Ascending aorta (tissue), 2 donors: Measurements from ENCODE around the gene UVSSA. TPM values are rescaled to one million over a fixed set of nuclear protein-coding genes. Genes with fewer than 3 reads are reported as not detected.

ENCODE experiments used
- DNase-seq, 2 donors: peaks; one replicate each; pipeline ENCODE4 v3.0.0-alpha.2; 2019; ENCODE audit warnings: low spot score in 2 of 2
- H3K27ac ChIP-seq, 2 donors: fragments of 200-600 bp; sonication (generic); one replicate each; pipeline ENCODE4 v1.5.1; 2016 to 2017; ENCODE audit warnings: mild to moderate bottlenecking in 1 of 2
- H3K27me3 ChIP-seq: fragments of 200-600 bp; sonication (generic); one replicate; pipeline ENCODE4 v1.5.1; 2017
- H3K36me3 ChIP-seq, 2 donors: fragments of 200-600 bp; sonication (generic); one replicate each; pipeline ENCODE4 v1.5.1; 2016
- H3K4me1 ChIP-seq, 2 donors: fragments of 200-600 bp; sonication (generic); one replicate each; pipeline ENCODE4 v1.5.1; 2016 to 2017; ENCODE audit warnings: mild to moderate bottlenecking in 1 of 2
- H3K4me3 ChIP-seq, 2 donors: fragments of 200-600 bp; sonication (generic); one replicate each; pipeline ENCODE4 v1.5.1; 2016 to 2017; ENCODE audit warnings: mild to moderate bottlenecking in 1 of 2
- H3K9me3 ChIP-seq, 2 donors: fragments of 200-600 bp; sonication (generic); one replicate each; pipeline ENCODE4 v1.5.1; 2016
- intact Hi-C: fragments of 100-400 bp; cut with DNase I; formaldehyde crosslinking; loops from one replicate; pipeline ENCODE4 v1.15.1; 2023
- total RNA-seq: library from RNA; depleted of rRNA; stranded (reverse); fragments of >200 nt; gene quantifications from one replicate; pipeline ENCODE4 v1.1.0, GENCODE V29; 2016
- TF ChIP-seq, protein P1 (sequence below), 3 experiments: fragments of 200-600 bp in 2 of 3; fragments of 450-650 bp in 1 of 3; sonication (generic) in 2 of 3; IDR thresholded peaks; one replicate each; pipeline ENCODE4 v1.5.1; 2016 to 2019; ENCODE audit warnings: antibody characterized with exemption in 3 of 3, mild to moderate bottlenecking in 1 of 3, moderate library complexity in 1 of 3

UVSSA gene
- total RNA-seq, 1 donor from 2014 or later: 56.9 TPM

DNA sequence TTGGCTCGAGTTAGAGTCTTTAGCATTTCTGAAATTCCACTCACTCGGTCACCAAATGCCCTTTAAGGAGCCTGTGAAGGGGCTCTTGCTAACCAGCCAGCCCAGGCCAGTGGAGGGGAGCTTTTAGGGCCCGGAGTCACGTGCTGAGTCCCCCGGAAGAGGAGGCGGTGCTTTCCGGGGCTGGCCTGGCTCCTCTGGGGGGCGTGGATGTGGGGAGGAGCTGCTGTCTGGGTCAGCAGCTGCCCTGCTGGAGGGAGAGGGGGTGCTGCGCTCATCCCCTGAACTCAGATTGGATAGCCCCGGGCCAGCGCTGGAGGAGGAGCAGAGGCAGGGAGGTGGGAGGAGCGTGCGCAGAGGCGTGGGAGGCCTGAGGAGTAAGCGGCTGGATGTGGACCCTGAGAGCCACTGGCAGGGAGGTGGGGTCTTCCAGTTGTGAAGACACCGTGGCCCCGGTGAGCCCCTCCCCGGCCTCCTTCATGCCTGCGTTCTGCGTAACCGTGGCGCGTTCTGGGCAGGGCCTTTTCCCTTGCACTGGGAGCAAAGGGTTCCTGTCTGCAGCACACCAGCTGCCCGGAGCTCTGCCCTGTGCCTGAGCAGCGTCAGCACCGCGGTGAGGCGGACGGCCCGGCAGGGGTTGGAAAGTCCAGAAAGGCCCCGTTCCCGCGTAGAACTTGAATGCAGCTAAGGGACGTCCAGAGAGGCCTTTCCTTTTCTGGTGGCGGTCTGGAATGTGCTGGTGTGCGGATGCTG, 37.6 kb upstream of the UVSSA start:
- intact Hi-C loops: loop anchor here (1.0 kb wide), 3 partner anchors 14 to 37 kb away; partner anchors contain the start of gene MAEA

DNA sequence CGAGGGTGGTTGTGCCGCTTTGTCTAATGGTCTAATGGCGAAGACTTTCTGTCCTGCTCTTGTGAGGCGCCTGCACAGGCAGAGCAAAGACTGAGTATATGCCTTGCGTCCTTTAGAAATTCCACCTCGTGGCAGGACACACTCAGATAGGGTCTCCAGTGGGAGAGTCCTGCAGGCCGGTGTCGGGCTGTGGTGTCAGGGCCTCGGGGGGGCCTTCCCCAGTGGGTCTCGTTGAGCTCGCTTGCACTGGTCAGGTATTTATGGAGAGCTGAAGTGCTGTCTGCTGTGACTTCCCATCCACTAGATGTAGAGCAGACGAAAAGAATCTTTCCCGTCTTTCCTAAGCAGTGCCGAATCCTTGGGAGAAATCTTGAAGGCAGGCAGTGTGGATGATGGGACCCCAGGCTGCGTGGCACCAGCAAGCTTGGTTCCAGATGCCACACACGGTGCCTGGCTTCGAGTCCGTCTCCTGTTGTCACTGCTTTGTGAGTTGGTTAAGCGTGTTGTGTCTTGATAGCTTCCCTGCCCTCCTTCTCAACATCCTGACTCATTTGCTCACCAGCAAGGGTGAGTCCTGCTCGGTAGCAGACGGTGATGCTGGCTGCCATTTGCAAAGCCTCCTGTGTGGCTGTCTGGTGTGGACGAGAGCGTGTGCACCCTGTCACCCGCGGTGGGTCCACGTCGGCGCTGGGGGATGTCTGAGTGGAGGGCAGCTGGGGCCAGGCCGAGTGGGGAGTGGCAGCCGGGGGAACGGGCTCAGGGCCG, 36.8 kb upstream of the UVSSA start:
- no peaks in the 10 kb centered on the region for H3K9me3 ChIP-seq
- peak overlapping the region; percentile 74 to 76 for H3K27ac ChIP-seq
- peaks cover 27 to 34% of the 10 kb centered on the region in 2 donors for H3K36me3 ChIP-seq
- intact Hi-C loops: no loop called here
- DNase-seq: no peak
- no peaks in the 10 kb centered on the region for H3K27me3 ChIP-seq
- peaks cover 5 to 23% of the 10 kb centered on the region in 2 donors for H3K4me1 ChIP-seq
- H3K4me3 ChIP-seq: peak overlapping the region; percentile 40 to 60
- TF ChIP-seq, protein P1, sequence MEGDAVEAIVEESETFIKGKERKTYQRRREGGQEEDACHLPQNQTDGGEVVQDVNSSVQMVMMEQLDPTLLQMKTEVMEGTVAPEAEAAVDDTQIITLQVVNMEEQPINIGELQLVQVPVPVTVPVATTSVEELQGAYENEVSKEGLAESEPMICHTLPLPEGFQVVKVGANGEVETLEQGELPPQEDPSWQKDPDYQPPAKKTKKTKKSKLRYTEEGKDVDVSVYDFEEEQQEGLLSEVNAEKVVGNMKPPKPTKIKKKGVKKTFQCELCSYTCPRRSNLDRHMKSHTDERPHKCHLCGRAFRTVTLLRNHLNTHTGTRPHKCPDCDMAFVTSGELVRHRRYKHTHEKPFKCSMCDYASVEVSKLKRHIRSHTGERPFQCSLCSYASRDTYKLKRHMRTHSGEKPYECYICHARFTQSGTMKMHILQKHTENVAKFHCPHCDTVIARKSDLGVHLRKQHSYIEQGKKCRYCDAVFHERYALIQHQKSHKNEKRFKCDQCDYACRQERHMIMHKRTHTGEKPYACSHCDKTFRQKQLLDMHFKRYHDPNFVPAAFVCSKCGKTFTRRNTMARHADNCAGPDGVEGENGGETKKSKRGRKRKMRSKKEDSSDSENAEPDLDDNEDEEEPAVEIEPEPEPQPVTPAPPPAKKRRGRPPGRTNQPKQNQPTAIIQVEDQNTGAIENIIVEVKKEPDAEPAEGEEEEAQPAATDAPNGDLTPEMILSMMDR (IDR thresholded peaks at IDR 0.05): no peak

More for the DNA sequence above, 37.6 kb upstream of the UVSSA start:
- TF ChIP-seq, protein P1 (IDR thresholded peaks at IDR 0.05): no peak
- Histone ChIP-seq H3K4me3 (peak overlapping the region; percentile 40 to 60), H3K36me3 (peaks cover 19 to 26% of the 10 kb centered on the region in 2 donors), H3K4me1 (peaks cover 5 to 23% of the 10 kb centered on the region in 2 donors), H3K27ac (peak overlapping the region; percentile 74 to 76), H3K9me3 (no peaks in the 10 kb centered on the region), H3K27me3 (no peaks in the 10 kb centered on the region)
- peak; percentile 71 to 95 for DNase-seq

DNA sequence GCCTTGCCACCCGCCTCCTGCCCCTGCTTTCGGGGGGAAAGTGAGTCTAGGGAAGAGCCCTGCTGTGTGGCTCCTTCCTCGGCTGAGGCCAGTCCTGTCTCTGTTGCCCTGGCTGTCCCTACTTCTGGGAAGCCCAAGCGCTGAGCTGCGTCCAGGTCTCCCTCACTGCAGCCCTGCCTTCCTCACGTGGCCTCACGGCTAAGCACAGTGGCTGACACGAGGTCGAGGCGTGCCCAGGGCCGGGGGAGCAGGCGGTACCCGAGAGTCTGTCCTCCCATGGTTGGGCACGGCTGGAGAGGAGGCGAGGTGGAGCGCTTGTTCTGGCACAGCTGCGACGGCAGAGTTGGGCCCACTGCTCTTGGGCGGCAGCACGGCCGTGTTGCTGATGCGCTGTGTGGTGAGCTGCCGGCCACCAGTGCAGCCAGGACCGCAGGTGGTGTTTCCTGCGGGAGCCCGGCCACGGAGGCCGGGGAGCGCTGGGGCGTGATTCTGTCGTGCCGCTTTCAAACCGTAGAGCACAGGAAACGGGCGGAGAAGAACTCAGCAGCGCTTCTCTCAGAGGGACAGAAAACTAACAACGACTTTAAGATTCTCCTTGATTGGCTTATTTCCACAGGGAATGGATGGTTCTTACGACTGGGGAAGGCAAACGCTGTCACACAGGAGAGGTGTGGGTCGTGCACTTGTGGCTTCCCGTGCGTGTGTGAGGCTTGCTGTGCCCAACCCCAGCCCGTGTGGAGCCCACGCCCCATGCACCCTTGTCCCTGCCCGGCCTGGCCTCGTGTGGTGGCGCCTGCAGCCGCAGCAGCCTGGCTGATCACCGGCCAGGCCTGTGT, 36.0 kb upstream of the UVSSA start:
- Histone ChIP-seq H3K4me3 (no peak overlapping the region), H3K27me3 (no peaks in the 10 kb centered on the region), H3K27ac (peak overlapping the region; percentile 74 to 76), H3K36me3 (peaks cover 34 to 38% of the 10 kb centered on the region in 2 donors), H3K9me3 (no peaks in the 10 kb centered on the region), H3K4me1 (peaks cover 5 to 23% of the 10 kb centered on the region in 2 donors)
- intact Hi-C loops: no loop called here
- DNase-seq: no peak
- TF ChIP-seq, protein P1 (IDR thresholded peaks at IDR 0.05): no peak

DNA sequence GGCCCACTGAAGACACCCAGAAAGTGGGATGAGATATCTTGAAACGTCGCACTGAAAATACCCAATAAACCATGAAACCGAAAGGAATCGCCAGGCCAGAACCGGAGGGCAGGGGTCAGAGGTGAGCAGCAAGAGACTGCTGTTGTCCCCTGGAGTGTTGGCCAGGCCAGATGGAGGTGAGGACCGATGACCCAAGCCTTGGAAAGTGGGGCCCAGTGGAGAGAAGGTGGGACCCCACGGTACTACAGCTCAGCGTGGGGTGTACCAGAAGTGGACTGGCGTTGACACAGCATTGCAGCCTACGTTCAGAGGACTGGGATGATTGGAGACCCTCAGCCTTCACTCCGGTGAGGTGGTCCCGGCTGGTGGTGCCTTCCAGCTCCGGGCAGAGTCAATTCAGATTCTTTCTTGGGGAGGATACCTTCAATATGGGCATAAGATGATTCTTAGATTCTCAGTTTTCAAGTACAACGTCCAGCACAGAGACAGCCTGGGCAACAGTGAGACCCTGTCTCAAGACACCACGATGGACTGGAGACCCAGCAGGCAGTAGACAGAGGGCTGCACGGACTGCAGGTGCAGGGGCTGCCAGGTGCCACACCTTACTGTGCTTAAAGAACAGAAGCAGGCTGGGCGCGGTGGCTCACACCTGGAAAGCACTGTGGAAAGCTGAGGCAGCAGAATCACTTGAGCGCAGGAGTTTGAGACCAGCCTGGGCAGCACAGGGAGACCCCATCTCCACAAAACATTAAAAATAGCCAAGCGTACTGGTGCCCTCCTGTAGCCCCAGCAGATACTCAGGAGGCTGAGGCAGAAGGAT, 34.0 kb upstream of the UVSSA start:
- no peak overlapping the region for H3K27ac ChIP-seq
- DNase-seq: no peak
- peaks cover 5 to 23% of the 10 kb centered on the region in 2 donors for H3K4me1 ChIP-seq
- no peaks in the 10 kb centered on the region for H3K27me3 ChIP-seq
- H3K9me3 ChIP-seq: no peaks in the 10 kb centered on the region
- intact Hi-C loops: no loop called here
- no peak overlapping the region for H3K4me3 ChIP-seq
- peaks cover 50 to 56% of the 10 kb centered on the region in 2 donors for H3K36me3 ChIP-seq
- TF ChIP-seq, protein P1 (IDR thresholded peaks at IDR 0.05): no peak
